T-helper 1 cell treated with Interleukin-12 subunit alpha and Interleukin-12 subunit beta and Interleukin-4 antibody, amounts not matched to agents 30 μg/mL and 1 μg/mL, for 36 hours (primary cell): ENCODE data around the gene KAZN.
A peak's percentile ranks its signal among the peaks of the same experiment; 100 is the strongest.

Experiments used
- H3K27ac Mint-ChIP-seq: one replicate; pipeline ENCODE4 v1.8.0; 2021; ENCODE audit warnings: mild to moderate bottlenecking, mixed read lengths
- H3K27me3 Mint-ChIP-seq: one replicate; pipeline ENCODE4 v1.8.0; 2021; ENCODE audit warnings: low read depth, mixed read lengths
- H3K36me3 Mint-ChIP-seq: one replicate; pipeline ENCODE4 v1.8.0; 2021; ENCODE audit warnings: low read depth, mixed read lengths
- H3K4me1 Mint-ChIP-seq: one replicate; pipeline ENCODE4 v1.8.0; 2021; ENCODE audit warnings: low read depth, mixed read lengths
- H3K4me3 Mint-ChIP-seq: one replicate; pipeline ENCODE4 v1.8.0; 2021; ENCODE audit warnings: mild to moderate bottlenecking, moderate library complexity, mixed read lengths
- H3K9me3 Mint-ChIP-seq: one replicate; pipeline ENCODE4 v1.8.0; 2021; ENCODE audit warnings: mixed read lengths

Gene KAZN

GRCh38 chr1:15153842-15154479 is 555.5 kb downstream of the KAZN start:
- no peak overlapping the region for H3K27ac Mint-ChIP-seq

GRCh38 chr1:15154480-15155036 is 556.1 kb downstream of the KAZN start:
- Mint-ChIP-seq H3K36me3 (no peaks in the 10 kb centered on the region), H3K27ac (no peak overlapping the region), H3K27me3 (peaks cover 58% of the 10 kb centered on the region), H3K4me3 (peak overlapping the region; percentile 31), H3K9me3 (peaks cover 5% of the 10 kb centered on the region), H3K4me1 (peaks cover 16% of the 10 kb centered on the region)

More at GRCh38 chr1:15153842-15154479, 555.5 kb downstream of the KAZN start:
- peak overlapping the region; percentile 31 for H3K4me3 Mint-ChIP-seq
- peaks cover 16% of the 10 kb centered on the region for H3K4me1 Mint-ChIP-seq
- H3K36me3 Mint-ChIP-seq: no peaks in the 10 kb centered on the region
- H3K27me3 Mint-ChIP-seq: peaks cover 61% of the 10 kb centered on the region
- H3K9me3 Mint-ChIP-seq: peaks cover 5% of the 10 kb centered on the region

GRCh38 chr1:15155191-15155590 is 556.7 kb downstream of the KAZN start:
- peaks cover 5% of the 10 kb centered on the region for H3K9me3 Mint-ChIP-seq
- no peak overlapping the region for H3K27ac Mint-ChIP-seq
- peak overlapping the region; percentile 45 for H3K4me3 Mint-ChIP-seq
- peaks cover 54% of the 10 kb centered on the region for H3K27me3 Mint-ChIP-seq
- no peaks in the 10 kb centered on the region for H3K36me3 Mint-ChIP-seq
- peaks cover 16% of the 10 kb centered on the region for H3K4me1 Mint-ChIP-seq

- Mint-ChIP-seq H3K4me1 (peaks cover 16% of the 10 kb centered on the region), H3K27me3 (peaks cover 51% of the 10 kb centered on the region), H3K9me3 (no peaks in the 10 kb centered on the region), H3K36me3 (no peaks in the 10 kb centered on the region), H3K4me3 (peak overlapping the region; percentile 45), H3K27ac (no peak overlapping the region)
Measured at GRCh38 chr1:15155888-15156741, 557.6 kb downstream of the KAZN start.

DNA sequence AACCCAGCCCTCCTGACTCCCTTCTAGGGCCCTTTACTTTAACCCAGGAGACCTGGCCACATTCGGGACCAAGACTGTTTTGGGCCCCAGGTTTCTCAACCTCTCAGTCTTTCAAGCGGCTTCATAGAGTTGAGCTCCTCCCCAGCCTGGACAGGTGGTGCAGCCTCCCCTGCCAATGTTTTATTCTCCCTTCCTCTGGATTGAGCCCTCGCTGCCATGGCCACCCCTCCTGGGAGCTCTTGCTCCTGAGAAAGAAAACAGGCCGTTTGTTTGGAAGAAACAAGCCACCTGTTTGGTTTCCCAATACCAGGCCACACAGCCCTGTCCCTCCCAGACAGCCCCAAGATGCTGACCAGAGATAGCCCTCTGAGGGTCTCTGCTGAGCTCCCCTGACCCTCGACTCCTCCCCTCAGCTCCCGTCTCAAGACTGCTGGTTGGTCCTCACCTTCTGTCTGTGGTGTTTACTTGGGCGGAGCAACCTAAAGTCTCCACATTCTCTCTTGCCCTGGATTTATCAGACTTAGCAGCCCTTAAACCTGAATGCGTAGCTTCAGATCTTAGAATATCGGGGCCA is 558.4 kb downstream of the KAZN start:
- no peak overlapping the region for H3K4me3 Mint-ChIP-seq

GRCh38 chr1:15157524-15158399 is 559.3 kb downstream of the KAZN start:
- no peak overlapping the region for H3K27ac Mint-ChIP-seq
- peaks cover 40% of the 10 kb centered on the region for H3K27me3 Mint-ChIP-seq
- H3K36me3 Mint-ChIP-seq: no peaks in the 10 kb centered on the region
- no peaks in the 10 kb centered on the region for H3K9me3 Mint-ChIP-seq
- peaks cover 16% of the 10 kb centered on the region for H3K4me1 Mint-ChIP-seq
- no peak overlapping the region for H3K4me3 Mint-ChIP-seq

More for the DNA sequence above, 558.4 kb downstream of the KAZN start:
- no peaks in the 10 kb centered on the region for H3K36me3 Mint-ChIP-seq
- peaks cover 16% of the 10 kb centered on the region for H3K4me1 Mint-ChIP-seq
- H3K9me3 Mint-ChIP-seq: no peaks in the 10 kb centered on the region
- no peak overlapping the region for H3K27ac Mint-ChIP-seq
- H3K27me3 Mint-ChIP-seq: peaks cover 44% of the 10 kb centered on the region

DNA sequence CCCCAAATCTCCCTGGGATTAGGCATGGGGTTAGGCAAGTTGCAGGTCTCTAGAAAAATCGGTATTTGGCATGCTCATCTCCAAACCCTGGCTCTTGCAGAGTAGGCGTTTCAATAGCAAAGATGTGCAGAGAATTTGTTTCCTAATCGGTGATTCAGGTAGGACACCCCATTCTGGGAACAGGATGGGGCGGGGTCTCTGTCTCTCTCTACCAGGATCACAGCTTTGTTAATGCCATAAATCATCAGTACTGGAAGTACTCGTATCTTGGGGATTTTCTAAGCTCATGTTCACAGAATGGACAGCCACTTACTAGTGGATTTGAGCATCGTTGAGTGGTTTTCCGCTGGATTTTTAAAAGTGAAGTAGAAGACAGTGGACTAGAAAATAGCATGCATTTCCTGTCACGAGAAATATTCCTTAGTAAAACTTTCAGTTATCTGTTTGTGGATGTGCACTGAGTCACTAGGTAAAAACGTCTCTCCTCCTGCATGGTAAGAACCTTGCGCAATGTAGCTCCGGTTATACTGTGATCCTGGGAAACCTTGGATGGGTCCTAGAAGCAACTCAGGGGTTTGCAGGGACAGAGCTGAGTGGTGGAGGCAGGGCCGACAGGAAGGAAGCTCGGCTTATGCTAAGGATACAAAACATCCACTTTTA is 560.2 kb downstream of the KAZN start:
- no peak overlapping the region for H3K27ac Mint-ChIP-seq
- H3K36me3 Mint-ChIP-seq: no peaks in the 10 kb centered on the region
- peaks cover 16% of the 10 kb centered on the region for H3K4me1 Mint-ChIP-seq
- H3K27me3 Mint-ChIP-seq: peaks cover 42% of the 10 kb centered on the region
- no peaks in the 10 kb centered on the region for H3K9me3 Mint-ChIP-seq
- H3K4me3 Mint-ChIP-seq: no peak overlapping the region

DNA sequence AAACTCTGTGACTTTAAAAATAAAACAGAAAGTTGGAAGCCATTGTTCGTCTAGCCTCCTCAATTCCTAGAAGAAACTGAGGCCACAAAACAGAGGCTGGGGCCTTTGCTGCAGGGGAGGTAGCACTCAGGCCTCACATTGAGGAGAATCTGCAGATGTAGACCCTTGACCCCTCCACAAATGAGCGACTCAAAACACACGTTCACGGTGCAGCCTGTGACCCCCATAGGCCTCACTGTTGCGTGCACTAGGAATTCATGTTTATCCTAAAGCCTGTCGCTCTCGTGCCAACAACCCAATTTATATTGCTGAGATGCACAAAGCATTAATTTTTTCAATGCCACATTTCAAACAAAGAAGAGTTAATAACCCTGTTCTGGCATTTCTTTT is 560.7 kb downstream of the KAZN start:
- H3K36me3 Mint-ChIP-seq: no peaks in the 10 kb centered on the region
- H3K27me3 Mint-ChIP-seq: peaks cover 41% of the 10 kb centered on the region
- H3K4me3 Mint-ChIP-seq: no peak overlapping the region
- no peaks in the 10 kb centered on the region for H3K9me3 Mint-ChIP-seq
- peaks cover 15% of the 10 kb centered on the region for H3K4me1 Mint-ChIP-seq
- no peak overlapping the region for H3K27ac Mint-ChIP-seq

- Mint-ChIP-seq H3K9me3 (no peaks in the 10 kb centered on the region), H3K4me1 (peaks cover 12% of the 10 kb centered on the region), H3K4me3 (no peak overlapping the region), H3K27ac (no peak overlapping the region), H3K27me3 (peaks cover 30% of the 10 kb centered on the region), H3K36me3 (no peaks in the 10 kb centered on the region)
Measured at GRCh38 chr1:15160626-15161025, 562.1 kb downstream of the KAZN start.

GRCh38 chr1:15167386-15167785 is 568.9 kb downstream of the KAZN start:
- no peaks in the 10 kb centered on the region for H3K9me3 Mint-ChIP-seq
- H3K27me3 Mint-ChIP-seq: peaks cover 42% of the 10 kb centered on the region
- peaks cover under 1% of the 10 kb centered on the region for H3K4me1 Mint-ChIP-seq

More at GRCh38 chr1:15167386-15167785, 568.9 kb downstream of the KAZN start:
- Mint-ChIP-seq H3K4me3 (no peak overlapping the region), H3K27ac (no peak overlapping the region), H3K36me3 (no peaks in the 10 kb centered on the region)
